Endothelial cell of umbilical vein (primary cell): ENCODE data around the gene KLF4. TPM values are rescaled to one million over a fixed set of nuclear protein-coding genes. Genes with fewer than 3 reads are reported as not detected.

Experiments used
- BruUV-seq: library from RNA; stranded (reverse); fragments of 400-500 nt; replicated peaks from 2 replicates; lab custom pipeline; 2021; lab: Mats Ljungman, UMichigan
- CTCF ChIA-PET: fragments of 300-600, 350-600 bp; sonication (Branson Sonifier 250); formaldehyde crosslinking; loops from one replicate; lab custom pipeline; 2021; ENCODE audit warnings: antibody characterized with exemption, inconsistent platforms; lab: Charles Lee
- POLR2A ChIA-PET: fragments of 300-600, 350-600 bp; sonication (Branson Sonifier 250); formaldehyde crosslinking; loops from one replicate; lab custom pipeline; 2021; ENCODE audit warnings: antibody characterized with exemption, inconsistent platforms; lab: Charles Lee
- DNase-seq: peaks from one replicate; pipeline ENCODE4 v3.0.0-alpha.2; 2011; ENCODE audit warnings: low read depth, low spot score
- FAIRE-seq: peaks from 2 replicates; lab custom pipeline; 2011; peaks lifted over from hg19 to GRCh38; lab: Jason Lieb, UNC
- H2AFZ ChIP-seq: 2 replicates; pipeline ENCODE4 v1.6.0; 2012; ENCODE audit warnings: low read depth, low read length, control low read depth, inconsistent platforms
- H3K27ac ChIP-seq: 2 replicates; pipeline ENCODE4 v1.5.1; 2011; ENCODE audit warnings: low read depth, mild to moderate bottlenecking, control low read depth, low read length, moderate library complexity; ENCODE audit not compliant: insufficient read depth
- H3K27me3 ChIP-seq, 2 experiments: 2 replicates each; pipeline versions ENCODE4 v1.6.0 to v1.6.1; 2011; ENCODE audit warnings: low read length in 2 of 2, mixed read lengths in 1 of 2; ENCODE audit not compliant: control insufficient read depth in 2 of 2, insufficient read depth in 2 of 2
- H3K36me3 ChIP-seq, 2 experiments: 2 replicates in 1 of 2; 3 replicates in 1 of 2; pipeline ENCODE4 v1.5.1; 2011; ENCODE audit warnings: low read length in 2 of 2, mild to moderate bottlenecking in 1 of 2, moderate library complexity in 1 of 2; ENCODE audit not compliant: control insufficient read depth in 2 of 2, insufficient read depth in 2 of 2; ENCODE audit errors: extremely low read depth in 1 of 2
- H3K4me1 ChIP-seq: 3 replicates; pipeline ENCODE4 v1.5.1; 2011; ENCODE audit warnings: mild to moderate bottlenecking, low read length; ENCODE audit not compliant: control insufficient read depth, insufficient read depth; ENCODE audit errors: extremely low read depth
- H3K4me2 ChIP-seq: 2 replicates; pipeline ENCODE4 v1.6.1; 2011; ENCODE audit warnings: low read length, control low read depth, mixed read lengths; ENCODE audit not compliant: insufficient read depth
- H3K4me3 ChIP-seq, 3 experiments: fragments of 200-600 bp in 1 of 3; sonication (generic), shearing (Covaris generic) in 1 of 3; replicated peaks in 1 of 3; 2 replicates each; pipeline ENCODE4 v1.5.1; 2011 to 2016; ENCODE audit warnings: control low read depth in 3 of 3, low read length in 3 of 3, mild to moderate bottlenecking in 2 of 3, inconsistent platforms in 1 of 3, low read depth in 1 of 3, moderate library complexity in 1 of 3; ENCODE audit not compliant: insufficient read depth in 1 of 3
- H3K79me2 ChIP-seq: 2 replicates; pipeline ENCODE4 v1.6.0; 2012; ENCODE audit warnings: low read length, inconsistent platforms; ENCODE audit not compliant: control insufficient read depth, insufficient read depth
- H3K9ac ChIP-seq: replicated peaks from 2 replicates; pipeline ENCODE3; 2011; ENCODE audit warnings: low read length, control low read depth; ENCODE audit not compliant: insufficient read depth; ENCODE audit errors: extremely low read depth
- H3K9me1 ChIP-seq: replicated peaks from 3 replicates; pipeline ENCODE4 v1.6.0; 2011; ENCODE audit warnings: mild to moderate bottlenecking, low read length; ENCODE audit not compliant: control insufficient read depth, insufficient read depth; ENCODE audit errors: extremely low read depth
- H3K9me3 ChIP-seq: replicated peaks from 2 replicates; pipeline ENCODE4 v1.5.1; 2012; ENCODE audit warnings: low read length, inconsistent platforms; ENCODE audit not compliant: control insufficient read depth, insufficient read depth
- H4K20me1 ChIP-seq: replicated peaks from 2 replicates; pipeline ENCODE3; 2011; ENCODE audit warnings: mild to moderate bottlenecking, low read length; ENCODE audit not compliant: control insufficient read depth, insufficient read depth; ENCODE audit errors: extremely low read depth
- CTCF ChIP-seq, 2 donors: IDR thresholded peaks; 1 replicate in 1 of 2; 2 replicates in 1 of 2; pipeline ENCODE4 v1.5.1; 2011; ENCODE audit warnings: low read length in 2 of 2, mild to moderate bottlenecking in 2 of 2, moderate library complexity in 2 of 2, control low read depth in 1 of 2, inconsistent platforms in 1 of 2, low read depth in 1 of 2; ENCODE audit not compliant: insufficient read depth in 1 of 2; ENCODE audit errors: extremely low read depth in 1 of 2
- GATA2 ChIP-seq: IDR thresholded peaks from 2 replicates; pipeline ENCODE4 v1.7.0; 2011; ENCODE audit warnings: low read depth, mild to moderate bottlenecking, moderate library complexity, mixed read lengths, low read length; ENCODE audit not compliant: insufficient read length, insufficient read depth
- JUN ChIP-seq: IDR thresholded peaks from 2 replicates; pipeline ENCODE4 v1.6.1; 2011; ENCODE audit warnings: borderline replicate concordance, low read depth; ENCODE audit not compliant: insufficient read length, insufficient read depth
- MAX ChIP-seq: IDR thresholded peaks from 2 replicates; pipeline ENCODE4 v1.6.1; 2011; ENCODE audit not compliant: insufficient read depth, insufficient read length
- MYC ChIP-seq: IDR thresholded peaks from one replicate; pipeline ENCODE4 v1.6.1; 2011; ENCODE audit warnings: mild to moderate bottlenecking, low read depth, low read length
- POLR2A ChIP-seq: IDR thresholded peaks from 2 replicates; pipeline ENCODE4 v1.6.1; 2012; ENCODE audit warnings: low read depth, mild to moderate bottlenecking, control low read depth, low read length
- POLR2AphosphoS5 ChIP-seq: IDR thresholded peaks from 2 replicates; pipeline ENCODE4 v1.6.1; 2012; ENCODE audit warnings: low read depth, mild to moderate bottlenecking, control low read depth, low read length, moderate library complexity; ENCODE audit not compliant: insufficient read depth
- dilution Hi-C: fragments of 300-500 bp; cut with MboI; formaldehyde crosslinking; loops from one replicate; pipeline ENCODE4 v1.15.0; 2019; ENCODE audit warnings: low sequenced_read_pairs; ENCODE audit not compliant: extremely low pct_ligation_motif_present
- intact Hi-C: fragments of 100-400 bp; cut with micrococcal nuclease; formaldehyde crosslinking; loops from one replicate; pipeline ENCODE4 v1.10.0; 2022
- polyA plus RNA-seq, 4 experiments: library from polyadenylated mRNA; depleted of rRNA in 3 of 4; stranded (reverse) in 3 of 4; unstranded in 1 of 4; fragments of >200 nt; gene quantifications; 2 replicates each; pipeline versions ENCODE4 v1.2.1 to v1.2.3, GENCODE V29; 2011 to 2012; ENCODE audit warnings: missing spikeins in 1 of 4
- total RNA-seq: library from RNA; stranded (reverse); gene quantifications from 2 replicates; pipeline ENCODE4 v1.2.3, GENCODE V29; 2021

KLF4 gene
- total and polyA plus RNA-seq, 2 donors (not counting 3 experiments of a cell fraction or from before 2014, with no cell fraction given), result 1.5 to 2.4 TPM

- Histone ChIP-seq H3K79me2 (no peaks in the 10 kb centered on the region), H3K36me3 (no peaks in the 10 kb centered on the region), H3K4me3 (no peak overlapping the region), H3K9me3 (no peaks in the 10 kb centered on the region), H4K20me1 (no peaks in the 10 kb centered on the region), H3K4me1 (no peaks in the 10 kb centered on the region), H2AFZ (no peak overlapping the region), H3K27ac (no peak overlapping the region), H3K9ac (no peak overlapping the region), H3K27me3 (no peaks in the 10 kb centered on the region), H3K4me2 (no peak overlapping the region), H3K9me1 (no peaks in the 10 kb centered on the region)
- intact Hi-C loops (no loop called here), dilution Hi-C loops (no loop called here)
- POLR2A ChIA-PET, result no interaction called here
- no TSS peak for BruUV-seq
- no peak for TF ChIP-seq GATA2
- no peak for TF ChIP-seq POLR2A
- no peak for TF ChIP-seq CTCF (IDR thresholded peaks at IDR 0.05; ENCODE audit: extremely low read depth in 1 of 2, insufficient read depth in 1 of 2, low read depth in 1 of 2, low read length in 2 of 2)
- TF ChIP-seq MAX, result no peak
- TF ChIP-seq JUN, result no peak
- TF ChIP-seq POLR2AphosphoS5, result no peak
- TF ChIP-seq MYC, result no peak
- FAIRE-seq (no peak), DNase-seq (no peak)
- CTCF ChIA-PET, result interaction anchor here (1.4 kb wide), 1 partner anchor 30 kb away, joined by 4 read pairs; no protein-coding TSS in a partner anchor
Measured at GRCh38 chr9:107455425-107456135, 34.0 kb downstream of the KLF4 start.
